Non-pigmented ciliary epithelial cell (primary cell): Measurements from ENCODE around the gene FAAP24.
"Not testable (repeated sequence)": the region's sequence is repeated elsewhere in the genome, so short reads cannot be mapped to it uniquely, and the experiment has no call there.

ENCODE experiments used
- DNase-seq: peaks from one replicate; pipeline ENCODE4 v3.0.0-alpha.2; 2010; ENCODE audit warnings: low read depth

The FAAP24 gene

DNA sequence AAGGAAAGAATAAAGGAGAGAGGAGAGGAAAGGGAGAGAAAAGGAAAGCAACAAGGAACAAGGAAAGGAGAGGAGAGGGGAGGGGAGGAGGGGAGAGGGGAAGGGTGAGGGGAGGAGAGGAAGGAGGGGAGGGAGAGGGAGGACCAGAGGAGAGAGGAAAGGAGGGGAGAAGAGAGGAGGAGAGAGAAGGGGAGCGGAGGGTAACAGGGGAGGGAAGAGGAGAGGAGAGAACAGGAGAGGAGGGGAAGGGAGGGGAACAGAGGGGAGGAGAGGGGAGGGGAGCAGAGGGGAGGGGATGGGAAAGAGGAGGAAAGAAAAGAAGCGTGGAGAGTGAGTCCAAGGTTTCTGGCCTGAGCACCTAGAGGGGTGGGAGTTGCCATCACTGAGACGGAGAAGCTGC lies 26.7 kb downstream of the FAAP24 start:
- no peak for DNase-seq

DNA sequence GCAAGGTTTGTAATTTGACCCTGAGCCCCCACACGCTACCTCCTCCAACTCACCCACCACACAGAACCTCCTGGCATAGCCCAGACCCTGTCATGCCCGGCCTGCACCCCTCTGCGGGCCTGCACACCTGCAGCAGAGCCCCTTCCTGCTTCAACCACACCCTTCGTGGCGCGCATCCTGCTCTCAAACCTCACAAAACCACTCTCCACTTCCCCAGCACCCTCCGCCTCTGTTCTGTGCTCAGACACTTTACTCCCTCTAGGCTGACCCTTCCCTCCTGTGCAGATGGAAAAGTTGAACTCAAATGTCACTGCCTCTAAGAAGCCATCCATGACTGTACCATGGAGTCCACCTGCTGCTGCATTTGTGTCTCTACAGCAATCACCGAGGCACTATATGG lies 28.5 kb downstream of the FAAP24 start:
- no peak for DNase-seq

DNA sequence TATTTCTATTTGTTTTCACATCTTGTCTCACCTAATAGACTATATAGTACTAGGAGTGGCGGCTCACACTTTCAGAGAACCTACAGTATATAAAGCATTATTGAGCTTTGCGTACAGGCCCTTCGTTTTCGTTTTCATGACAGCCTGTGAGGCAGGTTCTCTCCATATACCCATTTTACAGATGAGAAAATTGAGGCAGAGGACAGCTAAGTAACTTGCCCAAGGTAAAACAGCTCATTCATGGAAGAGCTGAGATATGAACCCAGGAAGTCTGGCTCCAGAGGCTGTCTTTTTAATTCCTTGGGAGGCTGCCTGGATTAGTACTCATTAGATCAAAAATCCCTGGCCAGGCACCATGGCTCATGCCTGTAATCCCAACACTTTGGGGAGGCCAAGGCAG lies 28.9 kb downstream of the FAAP24 start:
- DNase-seq, result no peak

DNA sequence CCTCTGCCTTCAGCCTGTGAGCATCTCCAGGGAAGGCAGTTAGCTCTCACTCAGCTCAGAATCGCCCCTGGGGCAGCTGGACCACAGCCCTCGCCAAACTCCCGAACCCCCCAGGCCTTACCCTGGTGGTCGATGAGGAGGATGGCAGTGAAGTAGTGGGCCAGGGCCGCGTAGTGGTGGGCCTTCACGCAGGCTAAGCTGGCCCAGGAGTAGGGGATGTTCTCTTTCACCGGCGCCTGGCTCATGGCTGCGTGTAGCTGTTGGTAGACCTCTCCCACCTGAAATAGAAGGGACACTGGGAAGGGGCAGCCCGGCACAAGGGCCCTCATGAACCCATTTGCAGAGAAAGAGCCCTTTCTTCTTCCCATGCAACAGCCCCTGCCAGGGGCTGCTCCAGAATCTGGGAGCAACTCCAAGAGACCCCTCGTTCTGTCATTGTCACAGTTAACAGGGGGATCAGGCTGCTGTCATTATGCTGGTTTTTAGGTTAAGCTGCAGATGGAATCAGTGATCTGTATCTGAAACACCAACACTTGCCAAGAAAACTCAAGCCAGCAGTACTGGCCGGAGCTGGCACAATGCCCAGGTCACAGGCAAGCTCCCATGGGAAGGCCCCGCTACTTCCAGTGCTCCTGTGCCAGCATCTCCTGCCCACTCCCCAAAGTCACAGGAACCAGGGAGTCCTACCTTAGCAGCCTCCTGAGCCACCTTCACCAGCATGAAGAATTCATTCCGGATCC lies 30.3 kb downstream of the FAAP24 start:
- DNase-seq, result not testable (repeated sequence)

DNA sequence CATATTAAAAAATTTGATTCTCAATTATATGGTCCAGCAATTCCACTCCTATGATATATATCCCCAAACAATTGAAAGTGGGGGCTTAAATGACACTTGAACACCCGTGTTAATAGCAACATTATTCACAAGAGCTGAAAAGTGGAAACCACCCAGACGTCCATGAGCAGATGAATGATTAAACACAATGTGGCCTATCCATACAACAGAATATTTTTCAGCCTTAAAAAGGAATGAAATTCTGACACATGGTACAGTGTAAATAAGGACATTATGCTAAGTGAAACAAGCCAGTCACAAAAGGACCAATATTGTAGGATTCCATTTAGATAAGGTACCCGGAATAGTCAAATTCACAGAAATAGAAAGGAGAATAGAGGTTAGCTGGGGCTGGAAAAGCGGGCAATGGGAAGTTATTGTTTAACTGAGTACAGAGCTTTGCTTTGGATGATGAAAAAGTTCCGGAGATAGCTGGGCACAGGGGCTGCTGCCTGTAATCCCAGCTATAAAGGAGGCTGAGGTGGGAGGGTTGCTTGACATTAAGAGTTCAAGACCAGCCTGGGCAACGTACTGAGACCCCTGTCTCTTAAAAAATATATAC lies 31.5 kb downstream of the FAAP24 start:
- DNase-seq, result not testable (repeated sequence)

DNA sequence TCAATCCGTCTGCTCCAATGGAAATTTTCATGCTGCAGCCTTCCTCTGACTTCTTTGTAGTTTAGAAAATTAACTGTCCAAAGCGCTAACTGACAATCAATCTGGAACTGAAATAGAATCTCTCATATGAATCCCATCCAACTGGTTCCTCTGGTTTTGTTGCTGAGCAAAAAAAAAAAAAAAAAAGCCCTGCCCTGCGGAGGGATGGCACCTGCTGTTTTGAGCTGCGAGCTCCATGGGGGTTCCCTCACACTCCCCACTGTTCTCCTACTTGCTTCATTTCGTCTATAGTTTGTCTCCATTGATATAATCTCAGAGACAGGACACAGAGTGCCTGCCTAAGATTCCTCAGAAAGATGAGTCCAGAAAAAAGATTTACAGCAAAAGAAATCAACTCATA lies 33.4 kb downstream of the FAAP24 start:
- no peak for DNase-seq

GRCh38 chr19:33008738-33009137 lies 36.7 kb downstream of the FAAP24 start:
- no peak for DNase-seq

DNA sequence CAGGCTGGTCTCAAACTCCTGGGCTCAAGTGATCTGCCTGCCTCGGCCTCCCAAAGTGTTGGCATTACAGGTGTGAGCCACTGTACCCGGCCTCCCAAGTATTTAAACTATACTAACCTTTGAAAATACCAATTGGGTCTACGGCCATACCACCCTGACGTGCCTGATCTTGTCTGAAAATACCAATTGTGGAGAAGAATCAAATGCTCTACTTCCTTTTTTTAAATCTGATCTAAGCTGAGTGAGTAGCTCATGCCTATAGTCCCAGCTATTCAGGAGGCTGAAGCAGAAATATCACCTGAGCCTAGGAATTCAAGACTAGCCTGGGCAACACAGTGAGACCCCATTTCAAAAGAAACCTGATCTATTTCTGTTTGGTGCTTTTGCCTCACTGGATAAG lies 38.8 kb downstream of the FAAP24 start:
- not testable (repeated sequence) for DNase-seq

DNA sequence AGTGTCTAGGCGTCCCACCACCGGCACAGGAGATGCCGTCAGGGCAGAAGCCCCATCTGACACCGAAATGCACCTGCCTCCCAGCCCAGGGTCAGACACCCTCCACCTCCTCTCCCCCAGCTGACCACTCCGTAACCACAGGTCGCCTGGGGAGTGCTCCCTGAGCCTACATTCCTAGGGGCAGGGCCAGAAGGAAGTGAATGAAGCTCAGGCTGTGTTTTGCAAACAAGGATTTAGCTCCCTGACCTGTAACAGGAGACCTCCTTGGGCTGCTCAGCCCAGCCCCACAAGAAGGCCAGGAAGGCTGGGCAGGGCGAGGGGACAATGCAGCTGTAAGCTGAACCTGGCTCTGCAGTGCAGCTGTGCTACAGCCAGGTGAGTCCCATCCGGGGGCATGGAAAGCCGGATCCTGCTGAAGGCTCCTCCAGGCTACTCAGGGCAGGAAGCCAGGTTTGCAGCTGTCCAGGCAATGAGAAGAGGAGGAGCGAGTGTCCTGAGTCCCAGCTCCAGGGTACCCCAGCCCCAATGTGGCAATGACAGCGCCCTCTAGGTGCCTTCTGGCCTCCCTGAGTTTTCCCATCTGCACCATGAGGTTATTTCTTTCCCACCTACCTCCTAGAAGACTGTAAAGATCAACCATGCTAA lies 50.6 kb downstream of the FAAP24 start:
- DNase-seq, result no peak

DNA sequence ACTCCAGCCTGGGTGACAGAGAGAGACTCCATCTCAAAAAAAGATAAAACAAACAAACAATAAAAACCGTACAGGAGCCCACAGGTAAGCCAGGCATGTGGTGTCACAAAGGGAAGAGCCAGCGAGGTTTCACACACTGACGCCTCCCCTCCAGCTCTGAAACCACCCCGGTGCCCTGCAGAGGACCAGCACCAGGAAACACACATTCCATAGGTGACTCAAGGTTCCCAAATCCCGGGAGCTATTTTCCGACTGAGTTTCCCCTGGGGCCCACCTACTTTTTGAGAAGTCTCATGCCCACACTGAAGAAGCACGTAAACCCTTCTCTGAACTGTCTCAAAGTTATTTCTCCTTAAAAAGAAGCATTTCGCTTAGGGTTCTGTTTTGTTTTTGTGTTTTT lies 52.4 kb downstream of the FAAP24 start:
- DNase-seq, result no peak

DNA sequence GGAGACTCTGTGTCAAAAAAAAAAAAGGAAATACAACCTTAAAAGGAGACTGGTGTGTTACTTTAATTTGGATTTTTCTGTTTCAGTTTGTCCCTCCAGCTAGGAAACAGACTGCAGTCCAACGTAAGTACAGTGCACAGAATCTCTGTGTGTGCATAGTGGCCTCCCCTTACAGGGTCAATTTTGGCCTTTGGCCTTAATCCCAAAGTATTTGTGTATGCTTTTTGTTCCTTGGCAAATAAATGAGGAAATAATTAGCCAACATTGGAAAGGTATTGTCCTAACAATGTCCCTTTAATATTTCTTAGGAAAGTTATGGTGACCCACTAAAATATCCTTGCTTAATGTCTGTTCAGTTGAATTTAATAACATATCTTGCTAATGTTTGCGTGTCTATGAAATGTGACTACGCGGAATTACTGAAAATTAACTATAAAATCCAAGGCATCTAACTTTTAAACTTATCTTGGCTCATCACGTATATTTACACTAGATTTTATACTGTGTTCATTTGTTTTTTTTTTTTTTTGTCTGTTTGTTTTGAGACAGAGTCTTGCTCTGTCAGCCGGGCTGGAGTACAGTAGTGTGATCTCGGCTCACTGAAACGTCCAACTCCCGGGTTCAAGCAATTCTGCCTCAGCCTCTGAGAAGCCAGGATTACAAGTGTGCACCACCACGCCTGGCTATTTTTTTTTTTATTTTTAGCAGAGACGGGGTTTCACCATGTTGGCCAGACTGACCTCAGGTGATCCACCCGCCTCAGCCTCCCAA lies 53.6 kb downstream of the FAAP24 start:
- DNase-seq, result not testable (repeated sequence)

DNA sequence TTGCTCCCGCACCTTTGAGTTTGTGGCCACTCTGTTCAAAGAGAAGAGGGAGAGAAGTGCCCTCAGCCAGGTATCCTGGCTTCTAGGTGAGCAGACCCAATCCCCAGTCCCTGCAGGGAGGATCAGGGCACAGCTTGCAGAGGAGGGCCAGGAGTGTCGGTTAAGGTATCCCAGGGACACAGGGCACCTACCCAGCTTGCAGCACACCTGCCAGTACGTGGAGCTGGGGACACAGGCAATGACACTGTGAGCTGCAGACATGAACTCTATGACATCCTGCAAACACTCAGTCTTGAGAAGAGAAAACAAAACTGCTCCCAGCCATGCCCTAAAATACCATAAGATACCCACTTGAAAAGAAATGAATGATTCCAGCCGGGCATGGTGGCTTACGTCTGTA lies 54.6 kb downstream of the FAAP24 start:
- not testable (repeated sequence) for DNase-seq
